LNCAP (cell line): Measurements from ENCODE around the gene TRAK1.

Experiments
- TF ChIP-seq, protein P1 (sequence below): fragments of 450-650 bp; IDR thresholded peaks from 2 replicates; pipeline ENCODE4 v1.5.1; 2017; ENCODE audit warnings: mild to moderate bottlenecking

TRAK1 gene

DNA sequence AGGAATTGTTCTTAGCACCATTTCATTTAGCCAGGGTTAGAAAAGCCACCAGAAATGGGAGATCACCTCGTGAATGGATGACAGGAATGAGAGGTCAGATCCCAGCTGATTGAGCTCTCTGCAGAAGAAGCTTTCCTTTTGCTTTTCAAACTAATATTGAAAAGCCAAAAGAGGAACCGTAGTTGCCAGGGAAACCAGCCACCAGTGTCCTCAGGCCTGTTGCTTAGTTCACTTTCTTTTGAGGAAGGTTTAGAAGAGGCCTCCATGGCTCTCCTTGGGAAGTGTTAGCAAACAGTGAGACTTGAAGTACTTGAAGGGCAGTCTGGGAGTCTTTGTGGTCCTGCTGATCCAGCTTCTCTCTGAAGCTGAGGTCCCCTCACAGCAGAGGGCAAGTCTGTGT is 182.2 kb downstream of the TRAK1 start:
- TF ChIP-seq, protein P1, sequence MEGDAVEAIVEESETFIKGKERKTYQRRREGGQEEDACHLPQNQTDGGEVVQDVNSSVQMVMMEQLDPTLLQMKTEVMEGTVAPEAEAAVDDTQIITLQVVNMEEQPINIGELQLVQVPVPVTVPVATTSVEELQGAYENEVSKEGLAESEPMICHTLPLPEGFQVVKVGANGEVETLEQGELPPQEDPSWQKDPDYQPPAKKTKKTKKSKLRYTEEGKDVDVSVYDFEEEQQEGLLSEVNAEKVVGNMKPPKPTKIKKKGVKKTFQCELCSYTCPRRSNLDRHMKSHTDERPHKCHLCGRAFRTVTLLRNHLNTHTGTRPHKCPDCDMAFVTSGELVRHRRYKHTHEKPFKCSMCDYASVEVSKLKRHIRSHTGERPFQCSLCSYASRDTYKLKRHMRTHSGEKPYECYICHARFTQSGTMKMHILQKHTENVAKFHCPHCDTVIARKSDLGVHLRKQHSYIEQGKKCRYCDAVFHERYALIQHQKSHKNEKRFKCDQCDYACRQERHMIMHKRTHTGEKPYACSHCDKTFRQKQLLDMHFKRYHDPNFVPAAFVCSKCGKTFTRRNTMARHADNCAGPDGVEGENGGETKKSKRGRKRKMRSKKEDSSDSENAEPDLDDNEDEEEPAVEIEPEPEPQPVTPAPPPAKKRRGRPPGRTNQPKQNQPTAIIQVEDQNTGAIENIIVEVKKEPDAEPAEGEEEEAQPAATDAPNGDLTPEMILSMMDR, result no peak

GRCh38 chr3:42274266-42274665 is 183.1 kb downstream of the TRAK1 start:
- TF ChIP-seq, protein P1, result no peak

GRCh38 chr3:42275217-42275616 is 184.1 kb downstream of the TRAK1 start:
- TF ChIP-seq, protein P1, result no peak
